ENCODE measurements around the gene RUBCN. TPM values are rescaled to one million over a fixed set of nuclear protein-coding genes. Genes with fewer than 3 reads are reported as not detected.
"Not testable (repeated sequence)": the region's sequence is repeated elsewhere in the genome, so short reads cannot be mapped to it uniquely, and the experiment has no call there.

The RUBCN gene
- total and polyA plus RNA-seq, 2 experiments from 2014 or later: 10.5 to 18.4 TPM

DNA sequence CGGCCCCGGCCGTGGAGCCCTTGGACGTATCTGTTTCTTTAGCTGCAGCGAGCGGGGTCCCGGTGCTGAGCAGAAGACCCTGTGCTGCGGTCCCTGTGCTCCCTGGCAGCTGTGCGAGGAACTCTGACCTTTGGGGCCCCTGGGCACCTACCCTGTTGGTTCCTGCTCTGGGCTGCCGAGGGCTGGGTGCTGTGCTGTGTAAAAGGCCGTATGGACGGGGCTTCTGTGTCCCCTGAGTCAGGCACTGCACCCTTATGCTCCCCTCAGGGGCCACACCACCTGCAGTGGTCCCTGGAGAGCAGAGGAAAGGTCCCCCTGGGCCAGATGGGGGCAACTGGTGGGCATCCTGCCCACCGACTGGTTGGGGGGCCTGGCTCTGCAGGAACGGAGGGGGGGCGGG, 71.2 kb downstream of the RUBCN start:
- H3K9me3 ChIP-seq (ENCODE audit: low read depth); H3K4me1 ChIP-seq (ENCODE audit: insufficient read depth); H3K9ac ChIP-seq; H3K27ac ChIP-seq; H4K20me1 ChIP-seq (ENCODE audit: insufficient read depth); DNase-seq; H3F3A ChIP-seq (ENCODE audit: insufficient read depth); in situ Hi-C loops (cut with MboI); H3K4me2 ChIP-seq (ENCODE audit: unreplicated experiment); H3K36me3 ChIP-seq (ENCODE audit: low read depth); H3K9me2 ChIP-seq (ENCODE audit: insufficient read depth); H2AFZ ChIP-seq; H3K79me2 ChIP-seq (ENCODE audit: insufficient read depth); H3K27me3 ChIP-seq (replicated peaks; ENCODE audit: insufficient read depth); H3K4me3 ChIP-seq: not testable (repeated sequence)
- no CpG with 5 or more reads among the region's 15 CpGs for WGBS, 2 experiments (ENCODE audit: low coverage in 1 of 2, low lambda C conversion rate in 2 of 2, missing lambda C conversion rate in 2 of 2)

DNA sequence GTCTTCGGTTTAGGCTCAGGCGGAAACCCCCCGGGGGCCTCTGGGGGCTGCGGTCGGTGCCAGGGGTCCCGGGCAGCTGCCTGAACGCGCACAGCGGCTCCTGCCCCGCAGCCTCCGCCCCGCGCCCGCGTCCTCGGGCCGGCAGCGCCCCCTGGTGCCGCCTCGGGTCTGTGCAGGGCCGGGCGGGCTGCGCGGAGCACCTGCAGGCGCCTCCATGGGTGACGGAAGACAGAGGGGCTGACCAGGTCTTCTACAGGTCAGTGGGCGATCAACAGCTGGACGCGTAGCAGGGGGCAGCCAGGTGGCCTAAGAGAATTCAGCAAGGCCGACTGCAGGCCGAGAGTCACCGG, 71.6 kb downstream of the RUBCN start:
- H3K9me3 ChIP-seq (ENCODE audit: low read depth); H3F3A ChIP-seq (ENCODE audit: insufficient read depth); H3K9me2 ChIP-seq (ENCODE audit: insufficient read depth); H3K4me1 ChIP-seq (ENCODE audit: insufficient read depth); H3K79me2 ChIP-seq (ENCODE audit: insufficient read depth); H3K4me3 ChIP-seq; DNase-seq; H2AFZ ChIP-seq; H3K36me3 ChIP-seq (ENCODE audit: low read depth); H3K9ac ChIP-seq; in situ Hi-C loops (cut with MboI); H3K4me2 ChIP-seq (ENCODE audit: unreplicated experiment); H3K27ac ChIP-seq; H3K27me3 ChIP-seq (replicated peaks; ENCODE audit: insufficient read depth); H4K20me1 ChIP-seq (ENCODE audit: insufficient read depth): not testable (repeated sequence)
- 0% methylated on average over 1 of the region's 32 CpGs; no CpG with 5 or more reads in 1 of the 2 experiments for WGBS, 2 experiments (ENCODE audit: low coverage in 1 of 2, low lambda C conversion rate in 2 of 2, missing lambda C conversion rate in 2 of 2)

DNA sequence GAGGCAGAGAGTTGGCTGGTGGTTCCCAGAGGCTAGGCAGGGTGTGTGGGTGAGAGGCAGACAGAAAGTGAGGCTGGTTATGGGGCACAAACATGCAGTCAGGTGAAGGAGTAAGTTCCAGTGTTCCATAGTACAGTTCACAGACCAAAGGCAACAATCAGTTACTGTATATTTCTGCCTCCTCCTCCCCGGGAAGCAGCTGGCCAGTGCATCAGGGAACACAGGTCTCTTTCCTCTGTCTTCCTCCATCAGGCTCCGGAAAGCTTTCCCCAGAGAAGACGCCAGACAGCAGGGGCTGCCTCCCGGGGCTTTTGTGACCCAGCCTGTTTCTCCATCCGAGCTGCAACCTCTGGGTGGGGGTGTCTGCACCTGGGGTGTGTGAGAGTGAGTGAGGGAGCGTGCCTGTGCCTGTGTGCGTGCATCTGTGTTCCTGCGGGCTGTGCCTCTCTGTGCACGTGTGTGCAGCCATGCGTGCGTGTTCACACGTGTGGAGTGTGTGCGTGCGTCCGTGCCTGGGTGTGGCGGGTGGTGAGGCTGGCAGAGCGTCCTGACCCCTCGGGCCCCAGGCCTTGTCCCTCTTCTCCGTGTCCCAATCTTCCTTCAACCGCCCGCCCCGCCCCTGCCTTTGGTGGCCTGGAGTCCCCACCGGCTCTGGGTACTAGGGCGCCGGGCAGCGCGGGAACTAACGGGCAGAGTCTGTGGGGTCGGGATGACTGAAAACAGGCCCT, 72.1 kb downstream of the RUBCN start:
- H3K4me3 ChIP-seq; in situ Hi-C loops (cut with MboI); H3K27me3 ChIP-seq (replicated peaks; ENCODE audit: insufficient read depth); H3K79me2 ChIP-seq (ENCODE audit: insufficient read depth); H3K36me3 ChIP-seq (ENCODE audit: low read depth); H2AFZ ChIP-seq; H3K9me2 ChIP-seq (ENCODE audit: insufficient read depth); H4K20me1 ChIP-seq (ENCODE audit: insufficient read depth); H3K27ac ChIP-seq; DNase-seq; H3K9me3 ChIP-seq (ENCODE audit: low read depth); H3K4me1 ChIP-seq (ENCODE audit: insufficient read depth); H3K9ac ChIP-seq; H3K4me2 ChIP-seq (ENCODE audit: unreplicated experiment); H3F3A ChIP-seq (ENCODE audit: insufficient read depth): not testable (repeated sequence)
- WGBS, 2 experiments (ENCODE audit: low coverage in 1 of 2, low lambda C conversion rate in 2 of 2, missing lambda C conversion rate in 2 of 2): 7 to 11% methylated on average over 14 to 17 of the region's 29 CpGs

DNA sequence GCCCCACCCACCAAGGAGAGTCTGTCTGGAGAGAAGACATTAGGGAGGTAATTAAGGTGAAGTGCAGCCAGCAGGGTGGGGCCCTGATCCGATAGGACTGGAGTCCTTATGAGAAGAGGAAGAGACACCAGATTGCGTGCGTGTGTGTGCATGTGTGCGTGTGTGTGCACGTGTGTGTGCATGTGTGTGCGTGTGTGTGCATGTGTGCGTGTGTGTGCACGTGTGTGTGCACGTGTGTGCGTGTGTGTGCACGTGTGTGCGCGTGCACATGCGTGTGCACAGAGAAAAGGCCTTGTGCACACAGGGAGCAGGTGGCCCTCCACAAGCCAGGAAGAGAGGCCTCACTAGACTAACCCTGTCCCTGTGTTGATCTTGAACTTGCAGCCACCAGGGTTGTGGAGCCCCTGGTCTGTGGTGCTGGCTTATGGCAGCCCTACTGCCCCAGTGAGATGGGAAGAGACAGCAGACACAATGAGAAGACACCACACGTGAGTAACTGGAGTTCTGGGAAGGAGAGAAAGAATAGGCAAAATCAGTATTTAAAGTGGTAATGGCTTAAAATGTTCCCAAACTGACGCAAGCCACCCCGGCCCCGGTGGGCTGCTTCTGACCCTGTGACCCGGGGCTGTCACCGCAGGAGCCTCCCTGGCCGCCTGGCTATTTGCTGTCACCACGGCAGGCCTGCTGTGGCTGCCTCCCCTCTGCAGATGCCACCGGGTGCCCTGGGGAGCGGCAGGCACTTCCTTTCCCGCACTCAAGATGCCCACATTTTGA, 73.2 kb downstream of the RUBCN start:
- H3K9ac ChIP-seq; H3K36me3 ChIP-seq (ENCODE audit: low read depth); H3K4me3 ChIP-seq; H3K4me2 ChIP-seq (ENCODE audit: unreplicated experiment); H3K9me2 ChIP-seq (ENCODE audit: insufficient read depth); DNase-seq; H3K27ac ChIP-seq; H3F3A ChIP-seq (ENCODE audit: insufficient read depth); H3K79me2 ChIP-seq (ENCODE audit: insufficient read depth); H3K27me3 ChIP-seq (replicated peaks; ENCODE audit: insufficient read depth); H3K4me1 ChIP-seq (ENCODE audit: insufficient read depth); H4K20me1 ChIP-seq (ENCODE audit: insufficient read depth); H3K9me3 ChIP-seq (ENCODE audit: low read depth); in situ Hi-C loops (cut with MboI); H2AFZ ChIP-seq: not testable (repeated sequence)
- WGBS, 2 experiments (ENCODE audit: low coverage in 1 of 2, low lambda C conversion rate in 2 of 2, missing lambda C conversion rate in 2 of 2): 83 to 84% methylated on average over 8 to 21 of the region's 25 CpGs

DNA sequence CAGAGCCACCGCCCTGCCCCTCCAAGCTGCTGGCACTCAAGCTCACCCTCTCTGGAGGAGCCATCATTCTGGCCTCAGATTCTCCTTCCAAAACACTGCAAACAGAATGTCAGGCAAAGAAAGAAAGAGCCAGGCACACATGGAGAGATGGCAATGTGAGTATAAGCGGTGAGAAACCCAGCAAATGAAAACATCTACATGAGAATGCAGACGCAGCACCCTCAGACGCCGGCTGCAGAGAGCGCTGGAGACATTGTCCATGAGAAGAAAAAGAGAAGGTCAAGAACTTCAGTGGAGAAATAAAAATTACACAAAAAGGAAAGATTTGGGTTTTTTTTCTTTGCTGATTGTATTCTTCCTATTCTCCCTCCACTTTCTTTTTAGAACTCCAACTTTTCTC, 74.4 kb downstream of the RUBCN start:
- H3F3A ChIP-seq (ENCODE audit: insufficient read depth); H3K4me3 ChIP-seq; H3K9ac ChIP-seq; H3K9me2 ChIP-seq (ENCODE audit: insufficient read depth); H3K4me1 ChIP-seq (ENCODE audit: insufficient read depth); H2AFZ ChIP-seq; DNase-seq; in situ Hi-C loops (cut with MboI); H3K79me2 ChIP-seq (ENCODE audit: insufficient read depth); H4K20me1 ChIP-seq (ENCODE audit: insufficient read depth); H3K27ac ChIP-seq; H3K27me3 ChIP-seq (replicated peaks; ENCODE audit: insufficient read depth); H3K36me3 ChIP-seq (ENCODE audit: low read depth); H3K9me3 ChIP-seq (ENCODE audit: low read depth); H3K4me2 ChIP-seq (ENCODE audit: unreplicated experiment): not testable (repeated sequence)
- 64 to 67% methylated on average over 6 of the region's 6 CpGs for WGBS, 2 experiments (ENCODE audit: low coverage in 1 of 2, low lambda C conversion rate in 2 of 2, missing lambda C conversion rate in 2 of 2)

DNA sequence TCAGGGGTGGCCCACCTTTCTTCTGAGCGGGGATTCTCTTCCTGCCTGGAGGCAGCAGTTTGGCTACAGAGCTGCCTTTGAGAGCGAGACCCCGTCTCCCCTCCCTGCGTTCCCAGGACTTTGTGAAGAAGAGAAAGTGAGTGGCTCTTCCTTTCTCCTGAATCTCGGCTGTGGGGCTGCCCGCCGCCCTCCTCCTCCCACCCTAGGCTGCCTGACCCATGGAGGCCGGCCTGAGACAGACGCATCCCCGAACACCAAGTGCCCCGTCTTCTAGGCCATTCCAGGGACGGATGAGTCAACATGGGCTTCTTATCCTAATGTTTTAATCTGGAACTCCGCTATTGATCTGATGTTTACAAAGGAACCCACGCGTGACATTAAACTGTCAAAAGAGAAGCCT, 74.8 kb downstream of the RUBCN start:
- H3K4me3 ChIP-seq; H3K27me3 ChIP-seq (replicated peaks; ENCODE audit: insufficient read depth); in situ Hi-C loops (cut with MboI); H3K9ac ChIP-seq; H2AFZ ChIP-seq; H3K4me1 ChIP-seq (ENCODE audit: insufficient read depth); H3K79me2 ChIP-seq (ENCODE audit: insufficient read depth); DNase-seq; H3K27ac ChIP-seq; H3F3A ChIP-seq (ENCODE audit: insufficient read depth); H3K4me2 ChIP-seq (ENCODE audit: unreplicated experiment); H3K9me2 ChIP-seq (ENCODE audit: insufficient read depth); H3K9me3 ChIP-seq (ENCODE audit: low read depth); H3K36me3 ChIP-seq (ENCODE audit: low read depth); H4K20me1 ChIP-seq (ENCODE audit: insufficient read depth): not testable (repeated sequence)
- WGBS, 2 experiments (ENCODE audit: low coverage in 1 of 2, low lambda C conversion rate in 2 of 2, missing lambda C conversion rate in 2 of 2): 83 to 84% methylated on average over 12 to 15 of the region's 15 CpGs

DNA sequence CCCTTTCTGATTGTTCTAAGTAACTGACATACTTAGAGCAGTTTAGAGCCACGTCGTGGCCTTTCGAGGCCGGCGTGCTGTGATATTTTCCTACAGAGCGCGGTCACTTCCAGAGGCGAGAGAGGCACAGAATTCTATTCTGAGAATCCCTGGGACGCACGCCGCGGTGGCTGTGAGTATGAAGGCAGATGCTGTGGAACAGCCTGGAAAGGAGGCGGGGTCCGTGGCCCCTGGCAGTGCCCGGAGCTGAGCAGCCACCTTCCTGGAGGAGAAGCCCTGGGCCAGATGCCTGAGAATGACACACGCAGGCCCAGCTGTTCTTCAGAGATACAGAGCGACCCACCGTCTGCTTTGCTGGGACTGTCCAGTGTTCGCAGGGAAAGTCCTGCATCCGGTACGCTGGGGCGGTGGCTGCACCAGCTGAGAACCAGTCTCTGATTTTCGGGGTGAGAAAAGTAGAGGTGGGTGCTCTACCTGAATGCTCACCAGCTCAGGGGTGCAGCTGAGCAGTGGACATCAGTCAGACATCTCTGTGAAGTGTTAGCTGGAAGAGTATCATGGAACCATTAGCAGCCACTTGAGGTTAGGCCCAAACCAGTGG, 75.4 kb downstream of the RUBCN start:
- H3K79me2 ChIP-seq (ENCODE audit: insufficient read depth); H3K4me1 ChIP-seq (ENCODE audit: insufficient read depth); in situ Hi-C loops (cut with MboI); DNase-seq; H3K4me2 ChIP-seq (ENCODE audit: unreplicated experiment); H4K20me1 ChIP-seq (ENCODE audit: insufficient read depth); H3K9ac ChIP-seq; H3K4me3 ChIP-seq; H3K27me3 ChIP-seq (replicated peaks; ENCODE audit: insufficient read depth); H2AFZ ChIP-seq; H3K9me2 ChIP-seq (ENCODE audit: insufficient read depth); H3F3A ChIP-seq (ENCODE audit: insufficient read depth); H3K9me3 ChIP-seq (ENCODE audit: low read depth); H3K27ac ChIP-seq; H3K36me3 ChIP-seq (ENCODE audit: low read depth): not testable (repeated sequence)
- 78 to 80% methylated on average over 23 of the region's 23 CpGs for WGBS, 2 experiments (ENCODE audit: low coverage in 1 of 2, low lambda C conversion rate in 2 of 2, missing lambda C conversion rate in 2 of 2)
